ENCODE results near the gene NLGN1.

DNA sequence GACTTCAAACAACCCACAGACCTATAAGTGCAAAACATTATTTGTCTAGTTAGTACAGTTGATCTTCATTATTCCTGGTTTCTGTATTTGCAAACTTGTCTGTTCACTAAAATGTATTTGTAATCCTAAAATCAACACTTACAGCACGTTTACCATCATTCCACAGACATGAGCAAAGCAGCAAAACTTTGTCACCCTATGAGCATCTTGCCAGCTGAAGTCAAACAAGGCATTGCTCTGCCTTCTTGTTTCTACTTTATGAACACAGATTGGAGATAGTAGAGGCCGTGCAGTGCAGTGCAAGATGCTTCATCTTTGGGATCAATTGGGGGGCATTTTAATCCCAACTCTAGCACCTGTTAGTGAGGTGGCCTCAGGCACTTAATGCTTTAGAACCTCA, 202.1 kb downstream of the NLGN1 start:
- TF ChIP-seq, protein P1, sequence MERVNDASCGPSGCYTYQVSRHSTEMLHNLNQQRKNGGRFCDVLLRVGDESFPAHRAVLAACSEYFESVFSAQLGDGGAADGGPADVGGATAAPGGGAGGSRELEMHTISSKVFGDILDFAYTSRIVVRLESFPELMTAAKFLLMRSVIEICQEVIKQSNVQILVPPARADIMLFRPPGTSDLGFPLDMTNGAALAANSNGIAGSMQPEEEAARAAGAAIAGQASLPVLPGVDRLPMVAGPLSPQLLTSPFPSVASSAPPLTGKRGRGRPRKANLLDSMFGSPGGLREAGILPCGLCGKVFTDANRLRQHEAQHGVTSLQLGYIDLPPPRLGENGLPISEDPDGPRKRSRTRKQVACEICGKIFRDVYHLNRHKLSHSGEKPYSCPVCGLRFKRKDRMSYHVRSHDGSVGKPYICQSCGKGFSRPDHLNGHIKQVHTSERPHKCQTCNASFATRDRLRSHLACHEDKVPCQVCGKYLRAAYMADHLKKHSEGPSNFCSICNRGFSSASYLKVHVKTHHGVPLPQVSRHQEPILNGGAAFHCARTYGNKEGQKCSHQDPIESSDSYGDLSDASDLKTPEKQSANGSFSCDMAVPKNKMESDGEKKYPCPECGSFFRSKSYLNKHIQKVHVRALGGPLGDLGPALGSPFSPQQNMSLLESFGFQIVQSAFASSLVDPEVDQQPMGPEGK (CRISPR knock-in tag; IDR thresholded peaks at IDR 0.05; ENCODE audit: borderline replicate concordance), result no peak
- TF ChIP-seq RARB (CRISPR knock-in tag; IDR thresholded peaks at IDR 0.05) (no peak), TOX (CRISPR knock-in tag; IDR thresholded peaks at IDR 0.05; ENCODE audit: borderline replicate concordance) (no peak), ZNF565 (CRISPR knock-in tag; conservative IDR thresholded peaks at IDR 0.05; ENCODE audit: low read depth) (no peak), ZFP30 (CRISPR knock-in tag; IDR thresholded peaks at IDR 0.05) (no peak), ISL1 (CRISPR knock-in tag; IDR thresholded peaks at IDR 0.05) (no peak)
- TF ChIP-seq, protein P2, sequence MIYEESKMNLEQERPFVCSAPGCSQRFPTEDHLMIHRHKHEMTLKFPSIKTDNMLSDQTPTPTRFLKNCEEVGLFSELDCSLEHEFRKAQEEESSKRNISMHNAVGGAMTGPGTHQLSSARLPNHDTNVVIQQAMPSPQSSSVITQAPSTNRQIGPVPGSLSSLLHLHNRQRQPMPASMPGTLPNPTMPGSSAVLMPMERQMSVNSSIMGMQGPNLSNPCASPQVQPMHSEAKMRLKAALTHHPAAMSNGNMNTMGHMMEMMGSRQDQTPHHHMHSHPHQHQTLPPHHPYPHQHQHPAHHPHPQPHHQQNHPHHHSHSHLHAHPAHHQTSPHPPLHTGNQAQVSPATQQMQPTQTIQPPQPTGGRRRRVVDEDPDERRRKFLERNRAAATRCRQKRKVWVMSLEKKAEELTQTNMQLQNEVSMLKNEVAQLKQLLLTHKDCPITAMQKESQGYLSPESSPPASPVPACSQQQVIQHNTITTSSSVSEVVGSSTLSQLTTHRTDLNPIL (CRISPR knock-in tag; IDR thresholded peaks at IDR 0.05; ENCODE audit: low read depth), result no peak

All from SK-N-SH treated with all-trans-retinoic acid at 6 μM for 48 hours (cell line).